SU-DHL-6 (cell line): ENCODE data around the gene TMEM59L.

Experiments used
- H2AFZ ChIP-seq: fragments of 200-600 bp; sonication (generic); 2 replicates; pipeline ENCODE4 v1.6.1; 2014; ENCODE audit warnings: low read depth, mild to moderate bottlenecking, moderate library complexity, mixed read lengths, antibody characterized with exemption, low read length; ENCODE audit not compliant: severe bottlenecking
- H3F3A ChIP-seq: fragments of 200-600 bp; shearing (Covaris generic); 2 replicates; pipeline ENCODE4 v1.6.0; 2016; ENCODE audit warnings: antibody characterized with exemption, mild to moderate bottlenecking; ENCODE audit not compliant: insufficient read depth
- H3K27ac ChIP-seq: fragments of 200-600 bp; sonication (generic); 2 replicates; pipeline ENCODE4 v1.5.1; 2016; ENCODE audit warnings: low read depth, mild to moderate bottlenecking, low read length, moderate library complexity, mixed read lengths
- H3K27me3 ChIP-seq: fragments of 200-600 bp; sonication (generic), shearing (Covaris generic); 2 replicates; pipeline ENCODE4 v1.6.0; 2014; ENCODE audit warnings: mild to moderate bottlenecking, low read length
- H3K36me3 ChIP-seq: fragments of 200-600 bp; sonication (generic); 2 replicates; pipeline ENCODE4 v1.6.1; 2014; ENCODE audit warnings: mild to moderate bottlenecking, low read length, mixed read lengths
- H3K4me2 ChIP-seq: fragments of 300-600, 200-600 bp; shearing (Covaris generic), sonication (generic); 2 replicates; pipeline ENCODE4 v1.6.0; 2014; ENCODE audit warnings: low read length, low read depth, mild to moderate bottlenecking; ENCODE audit not compliant: poor library complexity, severe bottlenecking
- H3K4me3 ChIP-seq: fragments of 200-600 bp; sonication (generic); 2 replicates; pipeline ENCODE4 v1.5.1; 2014; ENCODE audit warnings: antibody characterized with exemption, low read length, mild to moderate bottlenecking, mixed read lengths; ENCODE audit not compliant: insufficient read depth, poor library complexity, severe bottlenecking
- H3K79me2 ChIP-seq: fragments of 200-600 bp; sonication (generic); 2 replicates; pipeline ENCODE4 v1.6.1; 2014; ENCODE audit warnings: mild to moderate bottlenecking, low read length, moderate library complexity; ENCODE audit not compliant: insufficient read depth
- H3K9ac ChIP-seq: fragments of 200-600 bp; sonication (generic); 2 replicates; pipeline ENCODE4 v1.7.0; 2014; ENCODE audit warnings: mild to moderate bottlenecking, low read length
- H3K9me2 ChIP-seq: fragments of 200-600 bp; sonication (generic); replicated peaks from 2 replicates; pipeline ENCODE4 v1.6.1; 2014; ENCODE audit warnings: low read length; ENCODE audit not compliant: insufficient read depth
- H3K9me3 ChIP-seq: fragments of 200-600 bp; sonication (generic); 2 replicates; pipeline ENCODE4 v1.6.1; 2014; ENCODE audit warnings: low read length, mixed read lengths; ENCODE audit not compliant: insufficient read depth
- H4K20me1 ChIP-seq: fragments of 200-600 bp; sonication (generic); 2 replicates; pipeline ENCODE4 v1.6.1; 2014; ENCODE audit warnings: low read depth, mild to moderate bottlenecking, antibody characterized with exemption, low read length, moderate library complexity, mixed read lengths
- CTCF ChIP-seq: fragments of 200-600 bp; sonication (generic); IDR thresholded peaks from one replicate; pipeline ENCODE4 v1.5.1; 2017; ENCODE audit warnings: antibody characterized with exemption, mild to moderate bottlenecking, low read length, moderate library complexity; ENCODE audit not compliant: insufficient read depth, poor library complexity, severe bottlenecking
- EZH2phosphoT487 ChIP-seq: fragments of 200-600 bp; sonication (generic), shearing (Covaris generic); conservative IDR thresholded peaks from 2 replicates; pipeline ENCODE4 v1.6.1; 2018; ENCODE audit warnings: mild to moderate bottlenecking, antibody characterized with exemption, low read length, moderate library complexity, mixed read lengths

TMEM59L gene

DNA sequence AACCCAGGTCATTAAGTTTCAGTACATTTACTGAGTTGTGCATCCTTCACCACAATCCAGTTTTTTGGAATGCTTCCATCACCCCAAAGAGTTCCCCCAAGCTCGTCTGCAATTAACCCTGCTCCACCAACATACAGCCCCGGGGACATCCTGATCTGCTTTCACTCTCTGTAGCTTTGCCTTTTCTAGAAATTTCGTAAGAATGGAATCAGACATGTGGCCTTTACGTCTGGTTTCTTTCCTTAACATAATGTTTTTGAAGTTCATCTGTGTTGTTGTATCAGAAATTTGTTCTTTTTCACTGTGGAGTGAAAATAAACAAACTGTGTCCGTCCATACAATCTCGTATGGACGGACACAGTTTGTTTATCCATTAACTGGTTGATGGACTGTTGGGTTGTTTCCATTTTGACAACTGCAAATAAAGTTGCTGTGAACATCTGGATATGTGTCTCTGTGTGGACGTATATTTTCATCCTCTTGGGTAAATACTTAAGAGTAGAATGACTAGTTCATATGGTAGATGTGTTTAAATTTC lies 27.1 kb downstream of the TMEM59L start:
- no peaks in the 10 kb centered on the region for H3K79me2 ChIP-seq
- no peaks in the 10 kb centered on the region for H3K27me3 ChIP-seq
- TF ChIP-seq CTCF (no peak), EZH2phosphoT487 (no peak)

DNA sequence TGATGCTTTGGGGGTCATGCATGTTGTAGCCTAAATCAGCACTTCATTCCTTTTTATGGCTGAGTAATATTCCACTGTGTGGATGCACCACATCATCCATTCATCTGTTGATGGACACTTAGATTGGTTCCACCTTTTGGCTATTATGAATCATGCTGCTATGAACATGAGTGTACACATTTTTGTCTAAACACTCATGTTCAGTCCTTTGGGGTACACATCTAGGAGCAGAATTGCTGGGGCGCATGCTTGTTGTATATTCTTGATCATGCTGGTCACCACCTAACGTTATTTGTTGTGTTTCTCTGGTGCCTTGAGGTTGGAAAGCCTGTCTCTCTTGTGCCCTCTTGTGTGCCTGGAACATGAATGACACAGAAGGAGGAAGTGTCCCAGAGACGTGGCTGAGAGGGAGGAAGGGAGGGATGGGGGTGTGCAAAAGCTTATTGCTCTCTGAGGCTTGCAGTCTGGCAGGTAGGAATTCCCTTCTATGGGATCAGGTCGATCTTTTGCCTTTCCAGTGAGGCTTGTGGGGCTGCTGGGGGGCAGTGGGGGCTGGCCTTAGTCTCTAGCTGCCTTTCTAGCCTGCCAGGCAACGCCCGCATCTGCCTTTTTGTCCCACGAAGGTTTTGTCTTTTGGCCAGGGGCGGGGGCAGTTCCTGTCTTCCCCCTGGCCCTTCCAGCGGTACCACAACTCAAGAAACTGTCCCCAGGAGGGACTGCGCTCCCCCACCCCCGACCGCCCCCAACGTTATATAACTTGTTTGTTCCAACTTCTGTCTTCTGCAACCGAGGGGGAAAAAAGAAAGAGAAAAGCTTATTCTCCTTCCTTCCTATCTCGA lies 31.7 kb downstream of the TMEM59L start:
- Histone ChIP-seq H3K4me2 (no peak overlapping the region), H3K27ac (no peak overlapping the region), H3K79me2 (no peaks in the 10 kb centered on the region), H3K36me3 (no peaks in the 10 kb centered on the region), H3K9me3 (no peaks in the 10 kb centered on the region), H3F3A (no peaks in the 10 kb centered on the region), H3K27me3 (no peaks in the 10 kb centered on the region; the same call in 1 of the 2 replicates), H3K9me2 (no peaks in the 10 kb centered on the region), H2AFZ (no peak overlapping the region), H3K4me3 (no peak overlapping the region), H3K9ac (no peak overlapping the region), H4K20me1 (no peaks in the 10 kb centered on the region)
- TF ChIP-seq CTCF (no peak), EZH2phosphoT487 (no peak)

More for the DNA sequence above, 27.1 kb downstream of the TMEM59L start:
- Histone ChIP-seq H2AFZ (no peak overlapping the region), H3K4me2 (no peak overlapping the region), H3K9ac (no peak overlapping the region), H4K20me1 (no peaks in the 10 kb centered on the region), H3K36me3 (no peaks in the 10 kb centered on the region), H3K9me3 (no peaks in the 10 kb centered on the region), H3K9me2 (no peaks in the 10 kb centered on the region), H3K4me3 (no peak overlapping the region), H3F3A (no peaks in the 10 kb centered on the region), H3K27ac (no peak overlapping the region)

DNA sequence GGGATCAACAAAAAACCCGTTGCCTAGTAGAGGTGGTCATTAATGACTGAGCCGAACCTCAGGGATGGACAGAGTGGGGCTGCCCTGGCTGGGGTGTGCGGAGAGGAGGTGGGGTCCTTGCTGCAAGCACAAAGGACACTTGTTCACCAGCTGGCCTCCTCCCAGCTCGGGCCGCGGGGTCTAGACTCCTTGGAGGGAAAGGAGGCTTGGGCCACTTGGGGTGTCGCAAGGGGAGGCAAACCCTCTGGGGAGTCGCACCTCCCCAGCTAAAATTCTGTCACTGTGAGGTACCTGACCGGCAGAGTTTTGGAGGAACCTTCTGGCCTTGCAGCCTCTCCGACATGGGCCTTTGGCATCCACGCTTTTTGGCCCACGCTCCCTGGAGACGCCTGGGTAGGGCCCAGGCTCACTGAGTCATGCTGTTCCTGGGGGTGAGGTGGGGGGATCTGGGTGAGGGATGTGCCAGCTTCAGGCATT lies 32.4 kb downstream of the TMEM59L start:
- H3K79me2 ChIP-seq: no peaks in the 10 kb centered on the region
- H3K9me3 ChIP-seq: no peaks in the 10 kb centered on the region
- no peak overlapping the region for H3K9ac ChIP-seq
- H2AFZ ChIP-seq: no peak overlapping the region
- TF ChIP-seq EZH2phosphoT487 (no peak), CTCF (no peak)
- no peaks in the 10 kb centered on the region for H3K9me2 ChIP-seq
- H3F3A ChIP-seq: no peaks in the 10 kb centered on the region
- no peaks in the 10 kb centered on the region; the same call in 1 of the 2 replicates for H3K27me3 ChIP-seq
- H3K36me3 ChIP-seq: no peaks in the 10 kb centered on the region
- no peak overlapping the region for H3K27ac ChIP-seq
- H4K20me1 ChIP-seq: no peaks in the 10 kb centered on the region
- H3K4me2 ChIP-seq: no peak overlapping the region
- no peak overlapping the region for H3K4me3 ChIP-seq
